HepG2 (cell line): Measurements from ENCODE around the gene RABGGTA. TPM values are rescaled to one million over a fixed set of nuclear protein-coding genes. Genes with fewer than 3 reads are reported as not detected.

Experiments used
- DZIP1 ChIP-seq: sonication (generic); formaldehyde crosslinking; IDR thresholded peaks from 2 replicates; pipeline ENCODE4 v1.5.0; 2020; ENCODE audit warnings: mild to moderate bottlenecking, missing genetic modification reagents
- RBM22 ChIP-seq: fragments of 200-400 bp; formaldehyde crosslinking; optimal IDR thresholded peaks from 2 replicates; pipeline ENCODE3; 2017; ENCODE audit warnings: mild to moderate bottlenecking, low read length, moderate library complexity
- SMARCE1 ChIP-seq: fragments of 450-650 bp; IDR thresholded peaks from 2 replicates; pipeline ENCODE4 v1.6.1; 2017; ENCODE audit warnings: borderline replicate concordance
- THAP9 ChIP-seq: sonication (generic); formaldehyde crosslinking; IDR thresholded peaks from 2 replicates; pipeline ENCODE4; 2020; ENCODE audit warnings: missing genetic modification reagents, mild to moderate bottlenecking, borderline replicate concordance
- ZFP90 ChIP-seq: sonication (generic); formaldehyde crosslinking; IDR thresholded peaks from 2 replicates; pipeline ENCODE4 v1.8.0; 2022; ENCODE audit warnings: missing genetic modification reagents, mild to moderate bottlenecking, inconsistent platforms, borderline replicate concordance
- ZNF234 ChIP-seq: sonication (generic); formaldehyde crosslinking; conservative IDR thresholded peaks from 2 replicates; pipeline ENCODE4 v1.5.1; 2020; ENCODE audit warnings: mild to moderate bottlenecking, missing genetic modification reagents
- ZNF343 ChIP-seq: sonication (generic); formaldehyde crosslinking; IDR thresholded peaks from 2 replicates; pipeline ENCODE4 v1.4.0; 2020; ENCODE audit warnings: mild to moderate bottlenecking, missing genetic modification reagents
- ZNF430 ChIP-seq: sonication (generic); formaldehyde crosslinking; IDR thresholded peaks from 2 replicates; pipeline ENCODE4 v1.9.0; 2021; ENCODE audit warnings: mild to moderate bottlenecking, missing genetic modification reagents
- ZNF709 ChIP-seq: sonication (generic); formaldehyde crosslinking; IDR thresholded peaks from 2 replicates; pipeline ENCODE4 v1.5.0; 2020; ENCODE audit warnings: mild to moderate bottlenecking, missing genetic modification reagents
- ZNF768 ChIP-seq: sonication (generic); formaldehyde crosslinking; IDR thresholded peaks from 2 replicates; pipeline ENCODE4 v1.4.0; 2020; ENCODE audit warnings: missing genetic modification reagents
- polyA plus RNA-seq, 8 experiments: library from polyadenylated mRNA; depleted of rRNA in 3 of 8; stranded (reverse) in 7 of 8; unstranded in 1 of 8; fragments of >200 nt; fragmentation: Illumina TruSeq in 4 of 8; extraction: Trizol in 4 of 8; gene quantifications; 2 replicates each; pipeline versions ENCODE4 v1.2.1 to v1.2.3, GENCODE V29; 2011 to 2016; ENCODE audit warnings: low read depth in 4 of 8, missing spikeins in 1 of 8, mixed read lengths in 1 of 8; ENCODE audit not compliant: insufficient read depth in 1 of 8
- total RNA-seq, 5 experiments: library from RNA; depleted of rRNA; stranded (reverse); fragments of >200 nt; fragmentation: Illumina TruSeq; extraction: Trizol; gene quantifications; 2 replicates each; pipeline ENCODE4 v1.2.3, GENCODE V29; 2016; ENCODE audit warnings: low read depth in 1 of 5
- TF ChIP-seq, protein P1 (sequence below): sonication (generic); formaldehyde crosslinking; IDR thresholded peaks from one replicate; pipeline ENCODE4 v1.5.1; 2020; ENCODE audit warnings: mild to moderate bottlenecking, missing genetic modification reagents; ENCODE audit errors: not compliant biosample characterization

The RABGGTA gene
- total and polyA plus RNA-seq, 2 of the 13 experiments (the other 11 are each of a cell fraction or from before 2014, with no cell fraction given): 57.9 to 90.8 TPM

DNA sequence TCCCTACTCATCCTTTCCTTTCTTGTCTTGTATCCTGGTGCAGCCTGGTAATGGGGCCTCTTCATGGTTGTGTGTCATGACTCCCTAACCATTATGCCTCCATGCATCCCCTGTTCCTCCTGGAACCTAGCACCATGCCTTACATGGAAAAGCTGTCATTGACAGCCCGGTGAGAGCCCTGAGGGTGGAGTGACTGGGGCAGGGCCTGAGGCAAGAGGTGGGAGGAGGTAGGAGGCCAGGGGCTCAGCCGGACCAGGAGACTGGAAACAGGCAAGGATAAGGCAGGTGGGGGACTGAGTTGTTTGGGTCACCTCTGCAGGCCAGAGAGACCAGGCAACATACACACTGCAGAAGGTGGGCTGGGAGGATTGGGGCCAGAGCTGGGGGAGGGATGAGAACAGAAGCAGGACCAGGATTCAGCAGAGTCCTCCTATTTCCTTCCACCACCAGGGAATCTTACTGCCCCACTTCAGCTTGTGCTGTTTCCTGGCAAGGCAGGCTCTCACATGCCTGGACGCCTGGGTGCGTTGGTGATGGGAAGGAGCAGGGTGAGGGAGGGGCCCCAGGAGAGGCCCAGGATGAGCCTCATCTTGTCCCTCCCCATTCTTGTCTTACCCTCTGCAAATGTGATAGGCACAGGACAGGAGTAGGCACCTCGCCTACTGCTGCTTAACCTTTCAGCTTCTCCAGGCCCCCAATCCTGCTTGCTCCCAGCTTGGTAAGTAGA is 38.3 kb upstream of the RABGGTA start, which contains the start of gene LTB4R2 (continued):
- TF ChIP-seq, protein P1, sequence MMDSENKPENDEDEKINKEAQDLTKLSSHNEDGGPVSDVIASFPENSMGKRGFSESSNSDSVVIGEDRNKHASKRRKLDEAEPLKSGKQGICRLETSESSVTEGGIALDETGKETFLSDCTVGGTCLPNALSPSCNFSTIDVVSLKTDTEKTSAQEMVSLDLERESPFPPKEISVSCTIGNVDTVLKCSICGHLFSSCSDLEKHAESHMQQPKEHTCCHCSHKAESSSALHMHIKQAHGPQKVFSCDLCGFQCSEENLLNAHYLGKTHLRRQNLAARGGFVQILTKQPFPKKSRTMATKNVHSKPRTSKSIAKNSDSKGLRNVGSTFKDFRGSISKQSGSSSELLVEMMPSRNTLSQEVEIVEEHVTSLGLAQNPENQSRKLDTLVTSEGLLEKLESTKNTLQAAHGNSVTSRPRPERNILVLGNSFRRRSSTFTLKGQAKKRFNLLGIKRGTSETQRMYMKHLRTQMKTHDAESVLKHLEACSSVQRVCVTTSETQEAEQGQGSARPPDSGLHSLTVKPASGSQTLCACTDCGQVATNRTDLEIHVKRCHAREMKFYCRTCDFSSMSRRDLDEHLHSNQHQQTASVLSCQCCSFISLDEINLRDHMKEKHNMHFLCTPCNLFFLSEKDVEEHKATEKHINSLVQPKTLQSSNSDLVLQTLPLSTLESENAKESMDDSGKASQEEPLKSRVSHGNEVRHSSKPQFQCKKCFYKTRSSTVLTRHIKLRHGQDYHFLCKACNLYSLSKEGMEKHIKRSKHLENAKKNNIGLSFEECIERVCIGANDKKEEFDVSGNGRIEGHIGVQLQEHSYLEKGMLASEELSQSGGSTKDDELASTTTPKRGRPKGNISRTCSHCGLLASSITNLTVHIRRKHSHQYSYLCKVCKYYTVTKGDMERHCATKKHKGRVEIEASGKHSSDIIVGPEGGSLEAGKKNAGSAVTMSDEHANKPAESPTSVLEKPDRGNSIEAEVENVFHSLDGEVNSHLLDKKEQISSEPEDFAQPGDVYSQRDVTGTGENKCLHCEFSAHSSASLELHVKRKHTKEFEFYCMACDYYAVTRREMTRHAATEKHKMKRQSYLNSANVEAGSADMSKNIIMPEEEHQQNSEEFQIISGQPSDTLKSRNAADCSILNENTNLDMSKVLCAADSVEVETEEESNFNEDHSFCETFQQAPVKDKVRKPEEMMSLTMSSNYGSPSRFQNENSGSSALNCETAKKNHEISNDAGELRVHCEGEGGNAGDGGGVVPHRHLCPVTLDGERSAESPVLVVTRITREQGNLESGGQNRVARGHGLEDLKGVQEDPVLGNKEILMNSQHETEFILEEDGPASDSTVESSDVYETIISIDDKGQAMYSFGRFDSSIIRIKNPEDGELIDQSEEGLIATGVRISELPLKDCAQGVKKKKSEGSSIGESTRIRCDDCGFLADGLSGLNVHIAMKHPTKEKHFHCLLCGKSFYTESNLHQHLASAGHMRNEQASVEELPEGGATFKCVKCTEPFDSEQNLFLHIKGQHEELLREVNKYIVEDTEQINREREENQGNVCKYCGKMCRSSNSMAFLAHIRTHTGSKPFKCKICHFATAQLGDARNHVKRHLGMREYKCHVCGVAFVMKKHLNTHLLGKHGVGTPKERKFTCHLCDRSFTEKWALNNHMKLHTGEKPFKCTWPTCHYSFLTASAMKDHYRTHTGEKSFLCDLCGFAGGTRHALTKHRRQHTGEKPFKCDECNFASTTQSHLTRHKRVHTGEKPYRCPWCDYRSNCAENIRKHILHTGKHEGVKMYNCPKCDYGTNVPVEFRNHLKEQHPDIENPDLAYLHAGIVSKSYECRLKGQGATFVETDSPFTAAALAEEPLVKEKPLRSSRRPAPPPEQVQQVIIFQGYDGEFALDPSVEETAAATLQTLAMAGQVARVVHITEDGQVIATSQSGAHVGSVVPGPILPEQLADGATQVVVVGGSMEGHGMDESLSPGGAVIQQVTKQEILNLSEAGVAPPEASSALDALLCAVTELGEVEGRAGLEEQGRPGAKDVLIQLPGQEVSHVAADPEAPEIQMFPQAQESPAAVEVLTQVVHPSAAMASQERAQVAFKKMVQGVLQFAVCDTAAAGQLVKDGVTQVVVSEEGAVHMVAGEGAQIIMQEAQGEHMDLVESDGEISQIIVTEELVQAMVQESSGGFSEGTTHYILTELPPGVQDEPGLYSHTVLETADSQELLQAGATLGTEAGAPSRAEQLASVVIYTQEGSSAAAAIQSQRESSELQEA (CRISPR knock-in tag): peak; percentile 83
- TF ChIP-seq DZIP1 (CRISPR knock-in tag) (no peak), SMARCE1 (0 out of 2 replicates have a peak, but pooled peaks have one; percentile 4), ZNF709 (CRISPR knock-in tag) (0 out of 2 replicates have a peak, but pooled peaks have one; percentile 54), RBM22 (peak; percentile 3), THAP9 (CRISPR knock-in tag) (0 out of 2 replicates have a peak, but pooled peaks have one; percentile 36), ZNF343 (no peak), ZNF430 (CRISPR knock-in tag) (peak; percentile 29; the same call in 1 of the 2 replicates), ZNF768 (CRISPR knock-in tag) (peak; percentile 42; the same call in 1 of the 2 replicates), ZNF234 (CRISPR knock-in tag) (no peak), ZFP90 (CRISPR knock-in tag) (no peak)
